HuH-7 (cell line): Measurements from ENCODE around the gene DLG2.

Source experiments
- DNase-seq: peaks from one replicate; pipeline ENCODE4 v3.0.0; 2011; ENCODE audit warnings: low spot score

The DLG2 gene

GRCh38 chr11:84465040-84465439 is 1162.1 kb downstream of the DLG2 start:
- DNase-seq = no peak

GRCh38 chr11:84455691-84456090 is 1171.5 kb downstream of the DLG2 start:
- no peak for DNase-seq

- no peak for DNase-seq
Measured at GRCh38 chr11:84452211-84452610, 1174.9 kb downstream of the DLG2 start.

- DNase-seq = no peak
Measured at GRCh38 chr11:84438565-84438964, 1188.6 kb downstream of the DLG2 start.

GRCh38 chr11:84437071-84437980 is 1189.8 kb downstream of the DLG2 start:
- DNase-seq = no peak

GRCh38 chr11:84430661-84431060 is 1196.5 kb downstream of the DLG2 start:
- no peak for DNase-seq

- no peak for DNase-seq
Measured at GRCh38 chr11:84425673-84426072, 1201.5 kb downstream of the DLG2 start.

GRCh38 chr11:84420271-84420670 is 1206.9 kb downstream of the DLG2 start:
- no peak for DNase-seq

GRCh38 chr11:84419616-84420015 is 1207.5 kb downstream of the DLG2 start:
- no peak for DNase-seq

GRCh38 chr11:84414920-84415319 is 1212.2 kb downstream of the DLG2 start:
- DNase-seq = no peak

GRCh38 chr11:84413549-84413948 is 1213.6 kb downstream of the DLG2 start:
- no peak for DNase-seq

GRCh38 chr11:84412862-84413261 is 1214.3 kb downstream of the DLG2 start:
- no peak for DNase-seq

GRCh38 chr11:84408946-84409411 is 1218.2 kb downstream of the DLG2 start:
- DNase-seq = no peak

GRCh38 chr11:84407091-84407490 is 1220.1 kb downstream of the DLG2 start:
- DNase-seq = no peak

GRCh38 chr11:84398017-84398626 is 1229.0 kb downstream of the DLG2 start:
- DNase-seq = peak; percentile 6

- DNase-seq = no peak
Measured at GRCh38 chr11:84396521-84396920, 1230.6 kb downstream of the DLG2 start.

GRCh38 chr11:84390441-84391078 is 1236.6 kb downstream of the DLG2 start:
- no peak for DNase-seq

GRCh38 chr11:84389696-84390095 is 1237.4 kb downstream of the DLG2 start:
- DNase-seq = no peak

GRCh38 chr11:84384731-84385130 is 1242.4 kb downstream of the DLG2 start:
- DNase-seq = peak; percentile 4

GRCh38 chr11:84383576-84383975 is 1243.6 kb downstream of the DLG2 start:
- DNase-seq = no peak

- no peak for DNase-seq
Measured at GRCh38 chr11:84381666-84382065, 1245.5 kb downstream of the DLG2 start.

GRCh38 chr11:84372381-84372950 is 1254.7 kb downstream of the DLG2 start:
- DNase-seq = no peak

GRCh38 chr11:84358034-84358433 is 1269.1 kb downstream of the DLG2 start:
- no peak for DNase-seq
